ENCODE measurements around the gene TP53AIP1.

Gene TP53AIP1

GRCh38 chr11:128916681-128917080 lies 26.0 kb downstream of the TP53AIP1 start:
- DNase-seq (ENCODE audit: low read depth in 1 of 2, low spot score in 1 of 2), result no peak
- TF ChIP-seq JUND (IDR thresholded peaks at IDR 0.05; ENCODE audit: low read depth), result no peak
- in situ Hi-C loops (cut with HindIII; ENCODE audit: low pct_unique_long_range_greater_than_20kb, low sequenced_read_pairs), result no loop called here

- DNase-seq (ENCODE audit: low read depth in 1 of 2, low spot score in 1 of 2), result no peak
- TF ChIP-seq JUND (IDR thresholded peaks at IDR 0.05; ENCODE audit: low read depth), result no peak
- in situ Hi-C loops (cut with HindIII; ENCODE audit: low pct_unique_long_range_greater_than_20kb, low sequenced_read_pairs), result no loop called here
Measured at GRCh38 chr11:128916037-128916572, 26.6 kb downstream of the TP53AIP1 start.

GRCh38 chr11:128915149-128915521 lies 27.5 kb downstream of the TP53AIP1 start:
- no peak for TF ChIP-seq JUND (IDR thresholded peaks at IDR 0.05; ENCODE audit: low read depth)

GRCh38 chr11:128914216-128915148 lies 28.2 kb downstream of the TP53AIP1 start:
- TF ChIP-seq JUND (IDR thresholded peaks at IDR 0.05; ENCODE audit: low read depth), result no peak
- in situ Hi-C loops (cut with HindIII; ENCODE audit: low pct_unique_long_range_greater_than_20kb, low sequenced_read_pairs), result no loop called here
- DNase-seq (ENCODE audit: low read depth in 1 of 2, low spot score in 1 of 2), result no peak

More at GRCh38 chr11:128915149-128915521, 27.5 kb downstream of the TP53AIP1 start:
- in situ Hi-C loops (cut with HindIII; ENCODE audit: low pct_unique_long_range_greater_than_20kb, low sequenced_read_pairs), result no loop called here
- DNase-seq (ENCODE audit: low read depth in 1 of 2, low spot score in 1 of 2), result no peak

GRCh38 chr11:128913806-128914205 lies 28.9 kb downstream of the TP53AIP1 start:
- no peak for TF ChIP-seq JUND (IDR thresholded peaks at IDR 0.05; ENCODE audit: low read depth)
- DNase-seq (ENCODE audit: low read depth in 1 of 2, low spot score in 1 of 2), result no peak
- in situ Hi-C loops (cut with HindIII; ENCODE audit: low pct_unique_long_range_greater_than_20kb, low sequenced_read_pairs), result no loop called here

- in situ Hi-C loops (cut with HindIII; ENCODE audit: low pct_unique_long_range_greater_than_20kb, low sequenced_read_pairs), result no loop called here
- no peak for DNase-seq (ENCODE audit: low read depth in 1 of 2, low spot score in 1 of 2)
- no peak for TF ChIP-seq JUND (IDR thresholded peaks at IDR 0.05; ENCODE audit: low read depth)
Measured at GRCh38 chr11:128911701-128912100, 31.0 kb downstream of the TP53AIP1 start.

GRCh38 chr11:128911239-128911638 lies 31.4 kb downstream of the TP53AIP1 start:
- no peak for DNase-seq (ENCODE audit: low read depth in 1 of 2, low spot score in 1 of 2)
- in situ Hi-C loops (cut with HindIII; ENCODE audit: low pct_unique_long_range_greater_than_20kb, low sequenced_read_pairs), result no loop called here
- no peak for TF ChIP-seq JUND (IDR thresholded peaks at IDR 0.05; ENCODE audit: low read depth)

- no peak for DNase-seq (ENCODE audit: low read depth in 1 of 2, low spot score in 1 of 2)
- in situ Hi-C loops (cut with HindIII; ENCODE audit: low pct_unique_long_range_greater_than_20kb, low sequenced_read_pairs), result no loop called here
- no peak for TF ChIP-seq JUND (IDR thresholded peaks at IDR 0.05; ENCODE audit: low read depth)
Measured at GRCh38 chr11:128910576-128910975, 32.1 kb downstream of the TP53AIP1 start.

GRCh38 chr11:128909438-128910125 lies 33.1 kb downstream of the TP53AIP1 start:
- in situ Hi-C loops (cut with HindIII; ENCODE audit: low pct_unique_long_range_greater_than_20kb, low sequenced_read_pairs), result no loop called here
- no peak for DNase-seq (ENCODE audit: low read depth in 1 of 2, low spot score in 1 of 2)
- no peak for TF ChIP-seq JUND (IDR thresholded peaks at IDR 0.05; ENCODE audit: low read depth)

- DNase-seq (ENCODE audit: low read depth in 1 of 2, low spot score in 1 of 2), result peak in 1 of 2 experiments; percentile 48
- in situ Hi-C loops (cut with HindIII; ENCODE audit: low pct_unique_long_range_greater_than_20kb, low sequenced_read_pairs), result no loop called here
- no peak for TF ChIP-seq JUND (IDR thresholded peaks at IDR 0.05; ENCODE audit: low read depth)
Measured at GRCh38 chr11:128908391-128909246, 34.1 kb downstream of the TP53AIP1 start.

- in situ Hi-C loops (cut with HindIII; ENCODE audit: low pct_unique_long_range_greater_than_20kb, low sequenced_read_pairs), result no loop called here
- no peak for DNase-seq (ENCODE audit: low read depth in 1 of 2, low spot score in 1 of 2)
- TF ChIP-seq JUND (IDR thresholded peaks at IDR 0.05; ENCODE audit: low read depth), result no peak
Measured at GRCh38 chr11:128907585-128907984, 35.1 kb downstream of the TP53AIP1 start.
